NCI-H2081 (cell line): Measurements from ENCODE around the gene FRRS1L.

ENCODE experiments used
- DNase-seq, 2 experiments: peaks; one replicate each; lab custom pipeline; 2025; lab: John Stamatoyannopoulos, UW

FRRS1L gene

GRCh38 chr9:109107402-109108240 lies 59.4 kb downstream of the FRRS1L start:
- no peak for DNase-seq

GRCh38 chr9:109101810-109102209 lies 65.2 kb downstream of the FRRS1L start:
- DNase-seq = no peak

GRCh38 chr9:109101202-109101595 lies 65.8 kb downstream of the FRRS1L start:
- DNase-seq = no peak

- no peak for DNase-seq
Observed at GRCh38 chr9:109100543-109101201, 66.4 kb downstream of the FRRS1L start.

GRCh38 chr9:109098960-109099308 lies 68.1 kb downstream of the FRRS1L start:
- no peak for DNase-seq

- peak in 1 of 2 experiments; percentile 19 for DNase-seq
Observed at GRCh38 chr9:109098171-109098959, 68.7 kb downstream of the FRRS1L start.

- no peak for DNase-seq
Observed at GRCh38 chr9:109097146-109097545, 69.9 kb downstream of the FRRS1L start.

- DNase-seq = no peak
Observed at GRCh38 chr9:109095321-109095720, 71.7 kb downstream of the FRRS1L start.

- DNase-seq = no peak
Observed at GRCh38 chr9:109094268-109094667, 72.8 kb downstream of the FRRS1L start.

GRCh38 chr9:109092587-109092986 lies 74.5 kb downstream of the FRRS1L start:
- no peak for DNase-seq

GRCh38 chr9:109092051-109092580 lies 74.9 kb downstream of the FRRS1L start:
- DNase-seq = no peak

- no peak for DNase-seq
Observed at GRCh38 chr9:109088221-109088620, 78.8 kb downstream of the FRRS1L start.

- DNase-seq = no peak
Observed at GRCh38 chr9:109087795-109088194, 79.3 kb downstream of the FRRS1L start.

- no peak for DNase-seq
Observed at GRCh38 chr9:109086221-109086620, 80.8 kb downstream of the FRRS1L start.

GRCh38 chr9:109085510-109085909 lies 81.5 kb downstream of the FRRS1L start:
- no peak for DNase-seq

GRCh38 chr9:109083813-109084405 lies 83.1 kb downstream of the FRRS1L start:
- no peak for DNase-seq

GRCh38 chr9:109083141-109083540 lies 83.9 kb downstream of the FRRS1L start:
- DNase-seq = no peak

- DNase-seq = no peak
Observed at GRCh38 chr9:109082091-109082620, 84.9 kb downstream of the FRRS1L start.
